Limb (tissue), 2 donors: Measurements from ENCODE around the gene NR1H2.

Experiments
- DNase-seq, 2 donors: peaks; one replicate each; pipeline ENCODE4 v3.0.0-alpha.2; 2016; ENCODE audit errors: extremely low spot score in 2 of 2

Gene NR1H2

GRCh38 chr19:50401605-50402450 is 25.6 kb downstream of the NR1H2 start:
- DNase-seq: no peak

- DNase-seq: no peak
Observed at GRCh38 chr19:50402544-50403301, 26.5 kb downstream of the NR1H2 start.

DNA sequence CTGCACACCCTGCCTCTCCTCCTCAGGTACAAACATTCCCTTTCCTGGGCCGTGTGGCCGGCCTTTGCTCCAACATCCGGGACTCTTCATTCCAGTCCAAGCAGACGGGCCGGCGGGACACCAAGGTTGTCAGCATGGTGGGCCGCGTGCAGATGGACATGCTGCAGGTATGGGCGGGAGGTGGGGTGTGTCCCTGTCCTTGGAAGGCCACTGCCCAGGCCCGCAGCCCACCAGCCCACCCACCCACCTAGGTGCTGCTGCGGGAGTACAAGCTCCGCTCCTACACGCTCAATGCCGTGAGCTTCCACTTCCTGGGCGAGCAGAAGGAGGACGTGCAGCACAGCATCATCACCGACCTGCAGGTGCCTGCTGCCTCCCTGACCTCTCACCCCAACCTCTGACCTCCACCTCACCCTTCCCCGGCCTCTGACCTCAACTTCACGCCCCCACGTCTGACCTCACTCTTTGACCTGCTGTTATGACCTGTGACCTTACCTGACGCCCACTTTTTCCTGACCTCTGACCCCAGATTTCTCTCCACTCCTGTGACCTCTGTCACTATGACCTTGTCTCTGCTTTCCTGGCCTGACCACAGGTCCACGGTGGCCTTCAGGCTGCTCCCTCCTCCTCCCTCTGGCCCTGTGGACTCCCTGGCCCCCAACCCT is 30.0 kb downstream of the NR1H2 start:
- no peak for DNase-seq

- DNase-seq: no peak
Observed at GRCh38 chr19:50406829-50407228, 30.6 kb downstream of the NR1H2 start.

GRCh38 chr19:50409347-50409746 is 33.1 kb downstream of the NR1H2 start:
- DNase-seq: no peak

DNA sequence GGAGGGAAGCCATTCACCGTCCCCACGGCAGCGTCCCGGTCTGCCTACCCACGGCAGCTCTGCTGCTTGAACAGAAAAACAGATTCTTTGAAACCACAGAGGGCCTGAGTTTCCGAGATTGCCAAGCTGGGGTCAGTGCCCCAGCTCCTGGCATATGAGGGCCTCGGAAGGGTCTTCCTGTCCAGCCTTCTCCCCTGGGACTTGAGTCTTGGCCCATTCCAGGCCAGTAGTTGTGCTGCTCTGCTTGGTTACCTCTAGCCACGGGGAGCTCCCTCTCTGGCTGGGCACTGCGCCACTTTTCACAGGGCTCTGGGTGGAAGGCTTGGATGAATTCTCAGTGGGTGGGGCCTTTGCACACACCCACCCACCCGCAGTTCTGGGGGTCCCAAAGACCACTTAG is 33.9 kb downstream of the NR1H2 start:
- DNase-seq: no peak

DNA sequence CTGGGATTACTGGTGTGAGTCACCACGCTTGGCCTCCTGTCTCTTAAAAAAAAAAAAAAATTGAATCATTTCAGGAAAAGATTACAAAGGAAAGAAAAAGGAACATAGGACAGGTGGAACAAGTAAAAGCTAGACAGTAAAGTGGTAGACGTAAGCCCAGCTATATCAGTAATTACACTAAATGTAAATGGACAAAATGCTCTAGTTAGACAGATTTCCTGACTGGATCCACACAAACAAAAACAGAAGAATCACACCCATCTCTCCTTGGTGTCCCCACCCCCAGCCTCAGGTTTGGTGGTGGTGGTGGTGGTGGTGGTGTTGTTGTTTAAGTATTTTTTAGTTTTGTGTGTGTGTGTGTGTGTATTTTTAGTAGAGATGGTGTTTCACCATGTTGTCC is 36.2 kb downstream of the NR1H2 start:
- DNase-seq: no peak

- no peak for DNase-seq
Observed at GRCh38 chr19:50413096-50413495, 36.8 kb downstream of the NR1H2 start.

GRCh38 chr19:50413531-50413930 is 37.3 kb downstream of the NR1H2 start:
- DNase-seq: no peak

GRCh38 chr19:50414864-50415660 is 38.8 kb downstream of the NR1H2 start:
- peak; percentile 58 to 85 for DNase-seq

DNA sequence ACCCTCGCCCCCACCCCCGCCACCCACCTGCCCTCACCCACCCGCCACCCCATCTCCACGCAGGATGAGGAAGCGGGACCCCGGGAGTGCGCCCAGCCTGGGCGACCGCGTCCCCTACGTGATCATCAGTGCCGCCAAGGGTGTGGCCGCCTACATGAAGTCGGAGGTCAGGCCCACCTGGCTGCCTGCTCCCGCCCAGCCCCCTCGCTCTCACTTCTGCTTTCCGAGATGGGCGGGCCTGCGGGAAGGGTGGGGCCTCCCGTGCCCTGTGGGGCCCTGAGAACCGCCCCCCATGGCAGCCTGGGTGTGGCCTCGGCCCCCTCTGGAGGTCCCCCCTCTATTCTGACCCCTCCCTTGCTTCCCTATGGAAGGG is 39.4 kb downstream of the NR1H2 start:
- no peak for DNase-seq

DNA sequence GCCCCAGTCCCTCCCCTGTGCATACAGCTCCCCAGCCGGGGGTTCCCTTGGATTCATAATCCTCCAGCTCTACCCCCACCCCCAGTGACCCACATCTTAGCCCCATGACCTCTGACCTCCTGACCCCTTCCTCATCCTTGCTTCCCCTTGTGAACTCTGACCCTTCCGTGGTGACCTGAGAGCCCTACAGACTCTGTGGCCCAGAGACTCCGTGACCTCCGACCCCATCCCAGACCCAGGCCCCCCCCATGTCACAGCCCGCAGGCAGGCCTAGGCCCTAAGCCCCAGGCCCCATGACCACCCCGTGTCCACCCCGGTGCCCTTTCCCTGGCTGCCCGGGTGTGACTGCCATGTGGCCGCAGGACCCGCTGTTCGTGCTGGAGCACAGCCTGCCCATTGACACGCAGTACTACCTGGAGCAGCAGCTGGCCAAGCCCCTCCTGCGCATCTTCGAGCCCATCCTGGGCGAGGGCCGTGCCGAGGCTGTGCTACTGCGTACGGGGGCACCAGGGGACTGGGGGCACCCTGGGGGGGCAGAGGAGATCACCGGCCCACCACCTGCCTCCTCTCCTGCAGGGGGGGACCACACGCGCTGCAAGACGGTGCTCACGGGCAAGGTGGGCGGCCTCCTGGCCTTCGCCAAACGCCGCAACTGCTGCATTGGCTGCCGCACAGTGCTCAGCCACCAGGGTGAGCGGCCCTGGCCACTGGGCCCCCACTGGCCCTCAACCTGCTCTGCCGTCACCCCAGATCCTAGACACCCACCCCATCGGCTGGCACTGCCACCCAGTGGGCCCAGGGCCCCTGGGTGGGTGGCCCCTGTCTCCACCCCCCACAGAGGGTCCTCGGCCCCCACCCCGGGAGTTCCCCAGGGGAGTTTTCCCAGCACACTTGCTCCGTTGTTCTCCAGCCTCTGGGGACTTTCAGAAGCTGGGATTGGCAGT is 40.0 kb downstream of the NR1H2 start:
- no peak for DNase-seq

GRCh38 chr19:50417111-50418081 is 41.1 kb downstream of the NR1H2 start:
- DNase-seq: no peak

DNA sequence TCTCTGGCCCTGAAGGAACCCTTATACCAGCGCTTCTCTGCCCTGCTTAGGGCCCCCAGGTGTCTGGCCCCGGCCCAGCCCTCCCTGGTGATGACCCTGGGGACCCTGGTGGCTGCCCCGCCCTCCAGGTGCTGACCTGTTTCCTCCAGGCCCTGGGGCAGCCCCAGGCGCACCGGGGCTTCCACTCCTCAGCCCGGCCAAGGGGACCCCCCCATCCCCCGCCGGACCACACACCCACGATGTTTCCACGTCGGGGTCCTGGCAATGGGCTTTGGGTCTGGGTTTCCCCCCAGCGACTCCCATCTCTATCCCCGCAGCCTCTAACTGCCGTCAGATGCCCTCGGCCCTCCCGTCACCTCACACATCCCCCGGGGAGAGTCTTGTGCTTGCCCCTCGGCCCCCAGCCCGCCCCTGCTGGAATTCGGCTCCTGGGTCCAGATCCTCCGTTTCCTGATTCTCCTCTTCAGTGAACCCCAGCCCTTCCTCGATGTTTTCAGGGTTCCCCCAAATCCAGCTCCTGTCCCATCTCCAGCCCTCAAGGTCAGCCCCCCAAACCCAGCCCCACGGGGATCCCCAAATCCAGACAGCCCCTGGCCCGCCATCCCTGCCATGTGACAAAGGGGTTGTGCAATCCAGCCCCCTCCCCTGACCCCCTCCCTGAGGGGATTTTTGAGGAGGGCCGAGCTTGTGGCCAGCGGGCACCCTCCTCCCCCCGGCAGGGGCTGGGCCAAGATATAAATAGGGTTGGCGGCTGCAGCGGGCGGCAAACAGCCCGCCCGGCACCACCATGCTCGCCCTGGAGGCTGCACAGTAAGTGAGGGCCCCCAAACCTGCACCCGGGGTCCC is 42.1 kb downstream of the NR1H2 start, which contains the start of gene SPIB:
Gene SPIB, plus strand, starts transcription at position 763 of the 846 bp plus-strand sequence. Its CDS starts 25 bp downstream, at position 788.
- DNase-seq: no peak

- DNase-seq: no peak
Observed at GRCh38 chr19:50419022-50419579, 42.8 kb downstream of the NR1H2 start.

DNA sequence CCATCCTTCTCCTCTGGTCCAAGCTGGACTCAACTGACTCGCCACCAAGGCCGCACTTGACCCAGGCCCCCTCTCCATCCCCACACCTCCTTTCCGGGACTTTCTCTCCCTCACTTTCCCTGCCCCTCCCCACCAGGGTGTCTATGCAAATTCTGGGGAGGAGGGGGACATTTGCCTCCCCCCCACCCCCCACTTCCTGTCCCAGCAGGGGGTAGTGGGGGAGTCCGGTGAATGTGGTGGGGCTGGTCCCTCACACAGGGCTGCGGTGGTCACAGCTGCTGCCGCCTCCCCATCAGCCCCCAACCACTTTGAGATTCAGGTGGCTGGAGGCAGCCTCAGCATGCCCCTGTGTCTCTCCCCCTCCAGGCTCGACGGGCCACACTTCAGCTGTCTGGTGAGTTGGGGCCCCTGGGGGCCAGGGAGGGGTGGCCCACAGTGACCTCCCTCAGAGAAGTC is 43.4 kb downstream of the NR1H2 start:
- DNase-seq: no peak

DNA sequence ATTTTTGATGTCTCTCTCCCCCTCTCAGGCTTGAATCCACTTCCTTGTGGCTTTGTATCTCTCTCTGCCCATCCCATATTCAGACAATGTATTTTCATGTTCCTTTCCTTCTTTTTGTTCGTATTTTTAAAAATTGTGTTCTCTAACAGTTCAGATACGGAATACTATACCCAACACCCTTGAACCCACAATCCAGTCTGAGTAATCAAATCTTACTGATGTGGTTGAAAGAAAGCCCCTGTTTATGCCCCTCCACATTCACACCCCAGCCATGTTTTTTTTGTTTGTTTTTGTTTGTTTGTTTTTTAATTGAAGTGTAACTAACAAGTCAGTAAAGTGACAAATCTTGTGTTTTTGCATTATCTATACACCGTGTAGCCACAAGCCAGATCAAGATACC is 43.9 kb downstream of the NR1H2 start:
- DNase-seq: no peak

DNA sequence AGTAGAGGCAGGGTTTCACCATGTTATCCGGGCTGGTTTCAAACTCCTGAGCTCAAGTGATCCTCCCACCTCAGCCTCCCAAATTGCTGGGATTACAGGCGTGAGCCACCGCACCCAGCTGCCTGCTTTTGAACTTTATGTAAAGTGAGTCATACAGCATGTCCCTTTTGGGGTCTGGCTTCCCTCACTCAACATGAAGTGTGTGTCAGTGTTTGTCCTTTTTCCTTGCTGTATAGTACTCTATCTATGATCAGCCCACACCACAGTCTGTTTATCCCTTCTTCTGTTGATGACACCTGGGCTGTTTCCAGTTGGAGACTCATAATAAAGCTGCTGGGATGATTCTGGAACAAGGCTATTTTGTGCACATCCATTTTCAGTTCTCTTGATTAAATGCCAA is 44.6 kb downstream of the NR1H2 start:
- no peak for DNase-seq
